NOMO-1 treated with dmso at 0.1 percent for 144 hours (cell line): ENCODE data around the gene EHD4.

Experiments
- DNase-seq: peaks from one replicate; lab custom pipeline; 2025; ENCODE audit not compliant: unreplicated experiment; lab: John Stamatoyannopoulos, UW

The EHD4 gene

DNA sequence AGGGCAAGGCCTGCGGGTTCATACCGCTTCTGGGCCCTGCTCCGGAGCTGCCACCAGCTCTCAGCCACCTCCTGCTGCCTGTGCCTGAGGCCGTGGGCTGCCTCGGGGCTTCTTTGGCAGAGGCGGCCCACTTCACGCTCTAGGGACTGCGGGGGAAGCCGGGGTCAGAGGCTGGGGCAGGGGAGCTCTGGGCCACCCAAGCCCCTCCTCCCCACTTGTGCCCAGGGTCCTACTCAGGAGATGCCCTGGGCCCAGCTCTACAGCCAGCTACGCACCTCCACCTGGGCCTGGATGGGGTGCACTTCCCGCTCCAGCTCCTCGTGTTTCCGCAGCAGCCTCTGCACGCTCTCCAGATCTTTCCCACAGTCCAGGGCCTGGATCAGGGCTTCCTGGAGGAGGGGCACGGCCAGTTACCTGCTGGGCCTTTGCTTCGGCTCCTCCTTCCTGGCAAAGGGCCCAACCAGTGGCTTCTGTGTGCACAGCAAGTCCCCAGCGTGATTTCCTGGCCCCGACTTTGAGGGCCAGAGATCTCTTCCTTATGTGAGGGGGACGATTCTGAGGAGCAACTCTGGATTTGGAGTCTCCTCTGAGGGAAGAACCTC lies 109.7 kb downstream of the EHD4 start:
- DNase-seq = no peak

GRCh38 chr15:41861736-41862356 lies 110.5 kb downstream of the EHD4 start:
- no peak for DNase-seq

GRCh38 chr15:41860049-41860828 lies 112.1 kb downstream of the EHD4 start:
- DNase-seq = no peak

- DNase-seq = no peak
Measured at GRCh38 chr15:41858756-41859155, 113.6 kb downstream of the EHD4 start.

DNA sequence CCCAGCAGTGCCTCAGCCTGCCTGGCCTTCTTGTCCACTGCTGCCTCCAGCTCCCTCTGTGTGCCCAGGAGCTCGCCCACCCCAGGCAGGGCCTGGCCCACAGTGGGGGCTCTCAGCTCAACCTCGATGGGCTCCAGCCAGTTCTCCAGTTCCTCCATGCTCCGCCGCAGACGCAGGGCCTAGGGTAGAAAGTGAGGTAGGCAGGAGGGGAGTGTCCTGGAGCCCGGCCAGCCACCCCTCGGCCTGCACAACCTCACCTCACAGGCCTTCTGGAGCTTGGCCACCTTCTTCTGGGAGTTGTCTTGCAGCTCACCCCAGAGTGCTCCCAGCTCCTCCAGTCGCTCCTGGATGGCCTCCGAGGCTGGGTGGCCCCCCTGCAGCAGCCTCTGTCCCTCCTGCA lies 115.0 kb downstream of the EHD4 start:
- DNase-seq = no peak

DNA sequence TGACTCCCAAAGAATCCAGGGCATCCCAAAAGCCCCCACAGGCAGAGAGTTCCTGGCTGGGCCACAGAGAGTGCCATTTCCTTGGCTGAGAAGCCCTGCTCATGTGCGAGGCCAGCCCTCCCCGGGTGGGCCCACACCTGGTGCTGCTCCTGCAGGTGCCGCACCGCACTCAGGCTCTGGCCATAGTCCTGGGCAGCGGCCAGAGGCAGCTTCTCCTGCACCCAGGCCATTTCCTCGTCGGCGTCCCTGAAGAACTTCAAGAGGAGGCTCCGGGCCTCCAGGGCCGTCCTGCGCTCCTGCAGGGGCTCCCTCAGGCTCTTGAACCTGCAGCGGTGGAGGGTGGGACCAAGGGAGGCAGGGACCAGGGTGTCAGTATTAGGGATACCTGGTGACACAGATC lies 115.6 kb downstream of the EHD4 start:
- DNase-seq = no peak

- DNase-seq = no peak
Measured at GRCh38 chr15:41856262-41856661, 116.1 kb downstream of the EHD4 start.

DNA sequence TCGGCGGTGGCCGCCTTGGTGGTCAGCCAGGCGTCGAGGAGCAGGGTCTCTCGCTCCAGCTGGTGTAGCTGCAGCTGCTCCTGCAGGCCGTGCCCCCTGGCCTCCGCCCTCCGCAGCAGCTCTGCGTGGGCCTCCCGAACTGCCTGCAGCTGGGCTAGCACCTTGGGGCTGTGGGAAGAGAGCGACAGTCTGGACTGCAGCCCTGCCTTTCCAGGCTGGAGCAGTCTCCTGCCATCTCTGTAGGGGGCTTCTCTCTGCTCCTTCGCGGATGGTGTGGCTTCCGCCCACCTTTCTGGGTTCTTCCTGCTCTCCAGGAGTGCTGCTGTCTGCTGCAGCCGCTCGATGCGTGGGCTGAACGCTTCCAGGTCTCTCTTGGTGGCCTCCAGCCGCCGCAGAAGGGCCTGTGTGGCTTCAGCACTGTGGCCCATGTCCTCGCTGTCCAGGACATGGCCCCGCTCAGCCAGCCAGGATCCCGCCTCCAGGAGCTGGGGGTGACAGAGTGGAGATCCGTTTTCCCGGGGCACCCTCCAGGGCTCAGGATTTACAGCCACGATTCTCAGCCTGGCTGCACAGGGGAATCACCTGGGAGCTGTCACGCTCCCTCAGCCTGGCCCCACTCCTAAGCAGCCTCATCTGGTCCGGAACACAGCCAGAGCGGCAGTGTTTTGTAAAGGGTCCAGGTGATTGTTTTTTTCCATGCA lies 116.9 kb downstream of the EHD4 start:
- DNase-seq = no peak

DNA sequence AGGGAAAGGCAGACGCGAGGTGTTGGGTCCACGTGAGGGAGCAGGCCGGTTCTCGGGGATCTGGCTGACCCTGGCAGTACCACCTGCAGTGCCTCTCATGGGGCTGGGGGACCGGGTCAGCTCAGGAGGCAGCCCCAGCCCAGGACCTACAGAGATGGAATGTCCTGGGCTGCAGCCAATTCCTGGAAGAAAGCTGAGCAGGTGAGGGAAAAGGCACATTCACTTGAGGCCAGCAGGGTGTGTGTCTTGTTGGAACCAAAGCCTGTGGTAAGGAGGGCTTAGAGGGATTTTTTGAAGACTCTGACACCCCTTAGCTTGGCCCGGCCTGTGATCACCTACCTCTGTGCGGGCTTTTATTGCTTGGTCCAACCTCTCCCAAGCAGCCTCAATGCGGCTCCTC lies 117.9 kb downstream of the EHD4 start:
- no peak for DNase-seq

DNA sequence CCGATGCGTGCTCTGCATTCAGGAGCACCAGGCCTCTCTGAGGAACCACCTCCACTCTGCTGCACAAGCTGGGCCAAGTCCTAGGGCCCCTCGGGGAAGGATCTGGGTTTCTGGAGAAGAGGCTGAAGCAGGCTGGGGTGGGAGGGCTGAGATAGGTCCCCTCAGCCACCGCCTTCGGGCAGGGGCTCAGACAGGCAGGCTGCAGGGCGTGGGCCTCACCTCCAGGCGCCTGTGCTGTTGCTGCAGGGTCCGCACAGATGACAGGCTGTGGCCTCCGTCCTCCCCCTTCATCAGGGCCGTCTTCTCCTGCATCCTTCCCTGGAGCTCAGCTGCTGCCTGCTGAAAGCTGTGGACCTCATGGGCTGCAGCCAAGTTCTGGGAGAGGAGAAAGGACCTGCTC lies 118.5 kb downstream of the EHD4 start:
- DNase-seq = no peak

- DNase-seq = no peak
Measured at GRCh38 chr15:41852736-41853590, 119.4 kb downstream of the EHD4 start.

- no peak for DNase-seq
Measured at GRCh38 chr15:41851755-41852370, 120.5 kb downstream of the EHD4 start.

- DNase-seq = no peak
Measured at GRCh38 chr15:41851167-41851523, 121.2 kb downstream of the EHD4 start.

- no peak for DNase-seq
Measured at GRCh38 chr15:41850482-41851166, 121.7 kb downstream of the EHD4 start.

DNA sequence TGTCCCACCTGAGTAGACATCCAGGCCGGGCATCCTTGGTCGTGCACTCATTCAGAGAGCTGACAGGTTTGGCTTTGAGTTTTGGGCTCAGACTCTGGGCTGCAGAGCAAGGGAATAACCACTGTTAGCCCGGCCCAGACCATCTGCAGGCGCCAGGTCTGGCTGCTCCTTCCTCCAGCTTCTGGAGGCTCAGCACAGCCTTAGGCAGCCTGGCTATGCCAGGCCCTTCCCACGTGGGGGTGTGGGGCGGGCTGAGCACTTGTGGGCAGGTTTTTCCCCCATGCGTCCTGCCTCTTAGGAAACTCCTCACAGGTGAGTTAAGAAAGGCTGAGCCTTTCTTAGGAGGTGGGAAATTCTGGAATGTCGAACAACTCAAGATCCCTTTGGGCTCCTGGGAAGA lies 122.5 kb downstream of the EHD4 start:
- no peak for DNase-seq

- no peak for DNase-seq
Measured at GRCh38 chr15:41849204-41849603, 123.2 kb downstream of the EHD4 start.

- no peak for DNase-seq
Measured at GRCh38 chr15:41848631-41849030, 123.7 kb downstream of the EHD4 start.

DNA sequence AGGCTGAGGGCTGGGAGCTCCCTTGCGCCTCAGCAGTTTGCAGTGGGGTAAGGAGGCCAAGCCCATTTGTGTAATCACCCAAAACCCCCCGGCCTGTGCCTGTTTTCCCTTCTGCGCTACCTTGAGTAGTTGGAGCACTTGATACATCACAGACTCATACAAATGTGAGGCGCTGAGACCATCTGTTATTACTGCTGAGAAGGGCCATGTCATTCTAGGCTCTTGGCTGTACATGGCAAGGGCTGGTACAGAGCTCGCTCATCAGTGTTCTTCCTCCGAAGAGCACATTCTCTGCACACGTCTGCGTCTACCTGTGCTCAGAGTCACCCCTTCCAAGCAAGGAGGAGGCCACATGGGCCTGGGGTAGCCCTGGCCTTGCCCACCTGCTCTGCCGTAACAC lies 124.4 kb downstream of the EHD4 start:
- no peak for DNase-seq

DNA sequence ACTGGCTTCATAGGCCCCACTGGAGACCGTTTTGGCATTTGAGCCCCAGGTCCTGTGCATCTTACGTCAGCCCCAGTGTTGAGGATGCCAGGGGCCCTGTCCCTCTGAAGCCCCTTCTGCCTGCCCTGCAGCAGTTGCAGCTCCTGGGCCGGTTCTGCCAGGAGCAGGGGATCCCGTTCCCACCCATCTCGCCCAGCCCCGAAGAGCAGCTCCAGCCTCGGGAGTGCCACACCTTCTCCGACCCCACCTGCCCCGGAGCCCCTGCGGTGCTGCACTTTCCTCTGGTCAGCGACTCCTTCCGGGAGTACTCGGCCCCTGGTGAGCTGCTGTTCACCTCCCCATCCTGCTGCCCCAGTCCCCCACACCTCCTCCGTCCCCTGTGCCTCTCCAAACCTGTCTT lies 125.2 kb downstream of the EHD4 start:
- no peak for DNase-seq
